Limb (tissue), 2 donors: Measurements from ENCODE around the gene GOLGA6C.
A peak's percentile ranks its signal among the peaks of the same experiment; 100 is the strongest.
"Not testable (repeated sequence)": the region's sequence is repeated elsewhere in the genome, so short reads cannot be mapped to it uniquely, and the experiment has no call there.

Source experiments
- DNase-seq, 2 donors: peaks; one replicate each; pipeline ENCODE4 v3.0.0-alpha.2; 2016; ENCODE audit errors: extremely low spot score in 2 of 2

GOLGA6C gene

DNA sequence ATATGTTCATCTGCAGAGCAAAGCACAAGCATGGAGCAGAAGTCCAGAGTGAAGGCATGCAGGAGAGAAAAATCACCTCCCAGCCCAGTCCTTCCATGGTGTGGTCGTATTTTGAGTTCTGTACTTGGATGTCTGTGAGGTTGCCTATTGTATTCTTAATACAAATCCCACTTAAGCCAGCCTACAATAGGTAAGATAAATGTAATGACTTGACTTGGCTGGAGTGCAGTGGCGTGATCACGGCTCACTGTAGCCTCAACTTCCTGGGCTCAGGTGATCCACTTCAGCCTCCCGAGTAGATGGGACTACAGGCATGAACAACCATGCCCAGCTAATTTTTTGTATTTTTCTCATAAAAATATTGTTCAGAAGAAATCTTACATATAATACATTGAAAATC lies 6.8 kb upstream of the GOLGA6C start:
- DNase-seq, result not testable (repeated sequence)

GRCh38 chr15:75252285-75252684 lies 5.8 kb upstream of the GOLGA6C start:
- not testable (repeated sequence) for DNase-seq

DNA sequence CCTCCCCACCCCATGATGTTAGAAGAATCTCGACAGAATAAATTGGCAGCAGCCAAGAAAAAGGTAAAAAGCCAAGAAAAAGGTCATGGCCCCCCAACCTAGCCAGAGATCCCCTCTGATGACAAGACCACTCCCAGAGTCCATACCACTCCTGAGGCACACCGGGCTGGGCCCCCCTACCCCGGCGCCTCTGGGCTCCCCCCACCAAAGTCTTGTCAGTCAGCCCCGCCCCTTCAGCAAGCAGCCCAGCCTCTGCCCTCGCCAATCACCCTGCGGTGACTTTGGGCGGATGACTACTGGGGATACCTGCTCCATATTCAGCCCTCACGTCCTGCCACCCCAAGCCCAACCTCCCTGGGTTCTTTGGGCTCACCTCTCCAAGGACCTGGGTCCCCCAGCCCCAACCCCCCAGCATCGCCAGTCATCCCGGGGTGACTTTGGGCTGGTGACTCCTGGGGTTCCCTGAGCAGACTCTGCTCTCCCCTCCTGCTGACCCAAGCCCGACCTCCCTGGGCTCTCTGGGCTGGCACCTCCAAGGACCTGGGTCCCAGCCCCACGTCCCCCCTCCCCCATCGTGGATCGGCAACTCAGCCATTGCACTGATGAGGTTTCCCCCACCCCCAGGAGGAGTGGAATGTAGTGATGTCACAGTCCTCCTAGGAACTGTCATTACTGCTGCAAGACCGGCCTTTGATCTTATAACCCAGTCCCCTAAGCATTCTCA lies 648 bp downstream of the GOLGA6C start:
- not testable (repeated sequence) for DNase-seq

DNA sequence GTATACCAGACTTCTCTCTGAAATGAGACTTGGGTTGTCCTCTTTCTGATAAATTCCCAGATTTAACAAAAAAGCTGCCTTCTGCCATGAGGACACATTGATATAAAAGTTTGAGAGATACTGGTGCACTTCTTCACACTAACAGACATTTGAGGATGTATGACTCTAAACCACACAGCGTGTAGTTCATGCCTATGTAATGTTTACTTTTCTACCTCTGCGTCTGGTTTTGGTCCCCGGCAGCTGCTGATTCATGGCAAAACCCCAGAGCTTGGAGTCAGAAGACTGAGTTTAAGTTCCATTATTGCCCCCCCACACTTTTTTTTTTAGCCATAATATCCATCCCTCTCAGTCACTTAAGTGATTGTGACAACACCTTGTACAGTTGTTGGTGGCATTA lies 1.7 kb downstream of the GOLGA6C start:
- DNase-seq, result not testable (repeated sequence)

- DNase-seq, result not testable (repeated sequence)
Measured at GRCh38 chr15:75273751-75274359, 15.7 kb downstream of the GOLGA6C start.

DNA sequence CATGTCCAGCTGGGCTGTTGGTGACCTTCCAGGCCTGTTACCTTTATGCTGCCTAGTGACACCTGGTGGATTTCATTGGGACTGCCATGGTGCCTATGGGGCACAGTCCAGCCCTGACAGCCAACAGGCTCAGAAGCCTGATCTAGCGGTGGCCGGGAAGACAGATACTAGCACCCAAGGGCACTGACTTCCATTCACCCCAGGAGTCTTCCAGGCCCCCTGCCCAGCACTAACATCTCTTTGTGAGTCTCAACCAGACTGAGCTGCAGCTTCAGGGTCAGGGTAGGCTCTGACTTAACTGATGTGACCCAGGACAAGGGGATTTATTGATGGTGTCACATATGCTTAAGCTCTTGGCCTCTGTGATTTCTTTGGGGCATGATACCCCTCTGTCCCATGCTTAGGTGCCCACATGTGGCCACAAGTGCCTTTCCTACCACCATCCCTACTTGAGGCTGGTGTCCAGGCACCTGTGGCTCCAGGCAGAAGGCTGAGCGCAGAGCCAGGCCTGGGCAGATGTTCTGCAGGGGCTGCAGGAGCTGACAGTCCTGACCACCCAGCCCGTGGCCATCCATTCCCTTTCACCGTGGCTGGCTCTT lies 16.5 kb downstream of the GOLGA6C start:
- DNase-seq, result peak in 1 of 2 donors; percentile 1

DNA sequence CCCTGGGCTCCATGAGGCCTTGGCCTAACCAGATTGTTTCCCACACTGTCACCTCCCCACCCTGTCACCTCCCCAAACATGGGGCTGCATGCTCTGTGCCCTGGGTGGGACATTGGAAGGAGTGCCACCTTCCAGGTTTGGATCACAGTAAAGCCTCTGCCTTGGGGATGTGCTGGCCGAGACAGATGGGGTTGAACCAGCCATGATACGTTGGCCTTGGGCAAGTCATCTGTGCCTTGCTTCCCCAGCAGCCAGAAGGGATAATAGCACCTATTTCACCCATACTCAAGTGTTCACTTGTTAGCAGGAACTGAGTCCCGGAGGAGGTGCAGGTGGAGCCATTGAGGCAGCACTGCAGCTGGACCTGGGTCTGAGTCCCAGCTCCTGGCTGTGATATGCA lies 17.5 kb downstream of the GOLGA6C start:
- not testable (repeated sequence) for DNase-seq

DNA sequence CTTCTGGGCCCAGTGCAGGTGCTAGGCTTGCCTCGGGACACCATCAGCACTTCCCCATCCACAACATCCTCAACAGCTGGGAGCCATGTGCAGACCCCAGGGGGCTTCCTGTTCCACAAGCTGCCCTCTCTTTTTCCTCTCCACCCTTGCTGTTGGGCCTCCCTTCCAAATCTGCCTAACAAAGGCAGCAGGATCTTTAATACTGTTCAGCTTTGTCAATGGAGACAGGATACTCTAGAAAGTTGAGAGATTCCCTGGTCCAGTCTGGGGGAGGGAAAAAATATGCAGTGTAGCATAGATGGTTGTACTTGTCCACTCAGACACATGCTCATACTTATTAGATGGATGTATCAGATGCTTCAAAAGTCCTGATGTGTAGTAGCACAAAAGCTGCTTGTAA lies 20.4 kb downstream of the GOLGA6C start:
- DNase-seq, result not testable (repeated sequence)

- DNase-seq, result not testable (repeated sequence)
Measured at GRCh38 chr15:75282572-75282971, 24.4 kb downstream of the GOLGA6C start, which contains the start of gene GOLGA6D. Gene GOLGA6D, plus strand, starts transcription at chr15:75282835. Its CDS starts 41 bp downstream, at chr15:75282876.

DNA sequence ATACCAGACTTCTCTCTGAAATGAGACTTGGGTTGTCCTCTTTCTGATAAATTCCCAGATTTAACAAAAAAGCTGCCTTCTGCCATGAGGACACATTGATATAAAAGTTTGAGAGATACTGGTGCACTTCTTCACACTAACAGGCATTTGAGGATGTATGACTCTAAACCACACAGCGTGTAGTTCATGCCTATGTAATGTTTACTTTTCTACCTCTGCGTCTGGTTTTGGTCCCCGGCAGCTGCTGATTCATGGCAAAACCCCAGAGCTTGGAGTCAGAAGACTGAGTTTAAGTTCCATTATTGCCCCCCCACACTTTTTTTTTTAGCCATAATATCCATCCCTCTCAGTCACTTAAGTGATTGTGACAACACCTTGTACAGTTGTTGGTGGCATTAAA lies 26.0 kb downstream of the GOLGA6C start:
- DNase-seq, result not testable (repeated sequence)

GRCh38 chr15:75293660-75294059 lies 35.5 kb downstream of the GOLGA6C start:
- DNase-seq, result not testable (repeated sequence)

DNA sequence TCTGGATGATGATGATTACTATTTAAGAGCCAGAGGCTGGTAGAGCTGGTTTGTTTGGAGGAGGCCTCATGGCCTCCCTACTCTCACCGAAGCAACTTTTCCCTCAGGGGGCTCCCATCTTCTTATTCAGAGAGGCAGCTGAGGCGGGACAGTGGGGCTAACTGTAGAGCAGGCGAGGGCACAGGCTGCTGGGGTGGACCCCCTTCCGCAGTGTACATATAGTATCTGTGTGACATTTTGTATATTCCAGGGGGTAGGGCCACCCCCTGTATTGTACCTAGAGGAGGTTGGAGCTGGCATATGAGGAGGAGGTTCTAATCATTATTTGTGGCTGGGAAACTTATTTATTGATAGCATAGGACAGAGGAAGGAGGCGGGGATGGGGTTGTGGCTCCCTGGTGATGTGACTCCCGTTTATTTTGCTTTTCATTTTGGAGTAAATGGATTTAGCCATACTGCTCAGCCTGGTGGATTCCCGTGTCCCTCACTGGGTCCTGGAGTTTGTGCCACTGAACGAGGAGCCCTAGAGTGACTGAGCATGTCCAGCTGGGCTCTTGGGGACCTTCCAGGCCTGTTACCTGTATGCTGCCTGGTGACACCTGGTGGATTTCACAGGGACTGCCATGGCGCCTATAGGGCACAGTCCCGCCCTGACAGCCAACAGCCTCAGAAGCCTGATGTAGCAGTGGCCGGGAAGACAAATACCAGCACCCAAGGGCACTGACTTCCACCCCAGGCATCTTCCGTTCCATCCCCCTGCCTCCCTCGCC lies 40.6 kb downstream of the GOLGA6C start:
- DNase-seq, result not testable (repeated sequence)

DNA sequence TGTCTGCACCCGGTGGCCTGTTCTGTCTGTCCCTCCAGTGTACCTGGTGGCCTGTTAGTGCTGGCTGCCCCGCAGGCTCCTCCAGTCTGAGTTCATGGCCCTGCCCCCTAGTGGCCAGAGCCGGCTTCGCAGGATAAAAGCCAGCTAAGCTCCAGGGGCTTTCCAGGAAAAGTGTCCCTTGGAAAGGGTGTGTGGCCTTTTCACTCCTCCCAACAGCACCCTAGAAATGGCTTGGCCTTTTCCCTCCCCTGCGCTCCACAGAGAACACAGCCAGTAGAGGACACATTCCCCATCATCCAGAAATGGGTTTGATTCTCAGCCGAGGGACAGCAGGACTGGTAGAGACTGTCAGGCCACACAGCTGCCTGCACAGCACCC lies 41.2 kb downstream of the GOLGA6C start:
- DNase-seq, result not testable (repeated sequence)

DNA sequence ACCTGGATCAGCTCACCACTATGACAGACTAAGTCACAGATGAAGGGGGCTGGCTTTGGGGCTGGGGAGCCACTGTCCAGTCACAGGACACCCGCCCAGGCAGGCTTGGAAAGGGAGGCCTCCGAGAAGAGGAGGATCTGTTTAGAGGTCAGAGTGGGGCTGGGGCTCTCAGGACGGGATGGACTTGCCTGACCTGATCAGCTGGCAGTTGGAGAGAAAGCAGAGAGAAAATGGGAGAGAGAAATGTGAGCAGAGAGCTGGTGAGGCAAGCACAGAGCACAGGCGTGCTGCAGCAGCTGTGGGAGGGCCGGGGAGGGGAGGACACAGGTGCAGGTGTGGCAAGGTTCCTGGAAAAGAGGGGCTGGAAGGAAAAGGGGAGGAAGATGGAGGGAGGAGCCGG lies 41.9 kb downstream of the GOLGA6C start:
- DNase-seq, result not testable (repeated sequence)

GRCh38 chr15:75302318-75302717 lies 44.2 kb downstream of the GOLGA6C start:
- no peak for DNase-seq

GRCh38 chr15:75302753-75303152 lies 44.6 kb downstream of the GOLGA6C start:
- DNase-seq, result not testable (repeated sequence)

DNA sequence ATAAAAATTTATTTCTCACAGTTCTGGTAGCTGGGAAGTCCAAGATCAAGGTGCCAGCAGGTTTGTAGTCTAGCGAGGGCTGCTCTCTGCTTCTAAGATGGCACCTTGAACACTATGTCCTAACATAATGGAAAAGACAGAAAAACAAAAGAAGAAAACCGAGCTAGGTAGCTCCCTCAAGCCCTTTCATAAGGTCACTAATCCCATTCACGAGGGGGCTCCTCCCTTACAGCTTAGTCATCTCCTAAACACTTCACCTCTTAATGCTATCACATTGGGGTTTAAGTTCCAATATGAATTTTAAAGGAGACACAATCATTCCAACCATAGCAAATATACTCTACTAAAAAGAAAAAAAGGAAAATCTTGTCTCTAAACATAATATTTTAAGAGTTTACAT lies 48.1 kb downstream of the GOLGA6C start:
- no peak for DNase-seq

- no peak for DNase-seq
Measured at GRCh38 chr15:75307778-75308390, 49.8 kb downstream of the GOLGA6C start.

DNA sequence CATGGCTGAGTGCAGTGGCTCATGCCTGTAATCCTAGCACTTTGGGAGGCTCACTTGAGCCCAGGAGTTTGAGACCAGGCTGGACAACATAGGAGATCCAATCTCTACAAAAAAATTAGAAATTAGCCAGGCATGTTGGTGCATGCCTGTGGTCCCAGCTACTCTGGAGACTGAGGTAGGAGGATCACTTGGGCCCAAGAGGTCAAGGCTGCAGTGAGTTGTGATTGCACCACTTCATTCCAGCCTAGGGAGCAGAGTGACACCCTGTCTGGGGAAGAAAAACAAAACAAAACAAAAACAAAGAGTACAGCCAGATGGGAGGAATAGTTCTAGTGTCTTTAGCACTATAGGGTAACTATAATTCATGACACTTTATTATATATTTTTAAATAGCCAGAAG lies 51.6 kb downstream of the GOLGA6C start:
- no peak for DNase-seq

- DNase-seq, result not testable (repeated sequence)
Measured at GRCh38 chr15:75312548-75312947, 54.4 kb downstream of the GOLGA6C start.

DNA sequence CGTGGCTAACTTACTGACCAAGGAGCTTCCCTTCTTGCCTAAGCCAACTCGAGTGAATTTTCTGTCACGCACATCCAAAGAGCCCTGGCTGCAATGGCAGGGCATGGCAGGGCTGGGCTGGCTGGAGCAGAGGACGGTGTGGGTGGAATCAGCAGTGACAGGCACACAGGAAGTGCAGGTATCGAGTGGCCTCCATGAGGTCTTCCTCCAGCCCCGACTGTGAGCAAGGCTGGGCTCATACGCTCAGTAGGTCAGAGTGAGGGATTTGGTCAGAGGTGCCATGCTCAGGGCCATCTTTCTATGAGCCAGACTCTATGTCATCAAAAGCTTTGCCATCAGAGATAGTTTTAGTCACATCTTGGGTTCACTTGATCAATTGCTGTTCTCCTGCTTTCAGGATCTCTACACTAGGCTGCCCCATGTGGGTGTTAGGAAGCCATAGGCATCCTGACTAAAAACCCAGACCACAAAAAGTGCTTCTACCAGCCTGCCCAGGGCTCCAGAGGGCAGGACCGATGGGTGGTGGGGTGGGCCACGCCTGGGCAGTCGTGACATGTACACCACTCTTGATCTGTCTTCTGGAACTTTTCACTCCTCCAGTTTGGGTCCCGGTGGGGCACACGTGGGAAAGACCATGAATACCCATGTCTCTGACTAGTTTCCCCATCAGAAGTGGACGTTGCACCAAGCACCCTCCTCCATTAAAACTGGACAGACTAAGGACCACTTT lies 55.1 kb downstream of the GOLGA6C start:
- no peak for DNase-seq
